H1 (cell line): Measurements from ENCODE around the gene KNDC1.

Source experiments
- ASH2L ChIP-seq: fragments of 200-600, 300-600 bp; sonication (generic); IDR thresholded peaks from one replicate; pipeline ENCODE4 v1.7.1; 2017; ENCODE audit warnings: low read length
- CHD1 ChIP-seq: IDR thresholded peaks from 2 replicates; pipeline ENCODE4 v1.6.1; 2012; ENCODE audit warnings: low read depth, low read length, improper control_type of control experiment
- CHD2 ChIP-seq: IDR thresholded peaks from 2 replicates; pipeline ENCODE4 v1.6.1; 2012; ENCODE audit warnings: low read length, improper control_type of control experiment
- EGR1 ChIP-seq: IDR thresholded peaks from 2 replicates; pipeline ENCODE4 v1.6.1; 2011; ENCODE audit warnings: low read depth, low read length, borderline replicate concordance
- EZH2 ChIP-seq: fragments of 200-600 bp; sonication (generic); IDR thresholded peaks from 2 replicates; pipeline ENCODE4 v1.7.1; 2012; ENCODE audit warnings: low read depth, mild to moderate bottlenecking, moderate library complexity, low read length, inconsistent platforms; ENCODE audit not compliant: severe bottlenecking
- JUN ChIP-seq: IDR thresholded peaks from 2 replicates; pipeline ENCODE4 v1.6.1; 2011; ENCODE audit warnings: low read depth, mild to moderate bottlenecking, improper control_type of control experiment, low read length
- POLR2A ChIP-seq, 2 experiments: IDR thresholded peaks; 1 replicate in 1 of 2; 2 replicates in 1 of 2; pipeline ENCODE4 v1.6.1; 2011; ENCODE audit warnings: low read depth in 2 of 2, low read length in 2 of 2, mild to moderate bottlenecking in 2 of 2; ENCODE audit errors: control extremely low read depth in 1 of 2
- RBBP5 ChIP-seq: IDR thresholded peaks from 2 replicates; pipeline ENCODE4 v1.7.1; 2012; ENCODE audit warnings: low read depth, mild to moderate bottlenecking, inconsistent platforms, low read length, moderate library complexity, borderline replicate concordance
- TF ChIP-seq, protein P1 (sequence below), 3 experiments: IDR thresholded peaks; 1 replicate in 2 of 3; 2 replicates in 1 of 3; pipeline versions ENCODE4 v1.5.1 to v1.6.1; 2011; ENCODE audit warnings: low read length in 3 of 3, mild to moderate bottlenecking in 3 of 3, inconsistent platforms in 2 of 3, low read depth in 1 of 3, moderate library complexity in 1 of 3; ENCODE audit not compliant: insufficient read depth in 1 of 3; ENCODE audit errors: control extremely low read depth in 1 of 3
- TF ChIP-seq, protein P2 (sequence below): IDR thresholded peaks from 2 replicates; pipeline ENCODE4 v1.6.1; 2012; ENCODE audit warnings: inconsistent platforms
- TF ChIP-seq, protein P3 (sequence below): IDR thresholded peaks from 2 replicates; pipeline ENCODE4 v1.6.1; 2011; ENCODE audit warnings: low read depth, mild to moderate bottlenecking, low read length; ENCODE audit not compliant: insufficient read depth

DNA sequence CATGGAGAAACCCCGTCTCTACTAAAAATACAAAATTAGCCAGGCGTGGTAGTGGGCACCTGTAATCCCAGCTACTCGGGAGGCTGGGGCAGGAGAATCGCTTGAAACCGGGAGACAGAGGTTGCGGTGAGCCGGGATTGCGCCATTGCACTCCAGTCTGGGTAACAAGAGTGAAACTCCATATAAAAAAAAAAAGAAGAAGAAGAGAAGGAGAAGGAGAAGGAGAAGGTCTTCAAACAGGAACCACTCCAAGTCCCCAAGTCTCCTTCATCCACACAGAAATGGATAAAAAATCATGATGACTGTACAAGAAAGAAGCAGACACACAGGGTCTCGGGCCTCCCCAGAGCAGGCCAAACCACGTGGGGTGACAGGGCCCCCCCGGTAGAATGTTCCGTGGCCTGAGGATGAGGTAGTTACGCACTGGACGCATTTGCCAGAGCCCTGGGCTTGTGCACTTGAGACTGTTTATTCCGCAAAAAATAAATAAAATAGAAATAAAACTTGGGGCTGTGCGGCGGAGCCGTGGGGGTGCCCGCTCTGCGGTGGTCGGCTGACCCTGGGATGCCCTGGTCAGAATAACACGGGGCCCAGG lies 93.4 kb downstream of the KNDC1 start:
- TF ChIP-seq, protein P1, sequence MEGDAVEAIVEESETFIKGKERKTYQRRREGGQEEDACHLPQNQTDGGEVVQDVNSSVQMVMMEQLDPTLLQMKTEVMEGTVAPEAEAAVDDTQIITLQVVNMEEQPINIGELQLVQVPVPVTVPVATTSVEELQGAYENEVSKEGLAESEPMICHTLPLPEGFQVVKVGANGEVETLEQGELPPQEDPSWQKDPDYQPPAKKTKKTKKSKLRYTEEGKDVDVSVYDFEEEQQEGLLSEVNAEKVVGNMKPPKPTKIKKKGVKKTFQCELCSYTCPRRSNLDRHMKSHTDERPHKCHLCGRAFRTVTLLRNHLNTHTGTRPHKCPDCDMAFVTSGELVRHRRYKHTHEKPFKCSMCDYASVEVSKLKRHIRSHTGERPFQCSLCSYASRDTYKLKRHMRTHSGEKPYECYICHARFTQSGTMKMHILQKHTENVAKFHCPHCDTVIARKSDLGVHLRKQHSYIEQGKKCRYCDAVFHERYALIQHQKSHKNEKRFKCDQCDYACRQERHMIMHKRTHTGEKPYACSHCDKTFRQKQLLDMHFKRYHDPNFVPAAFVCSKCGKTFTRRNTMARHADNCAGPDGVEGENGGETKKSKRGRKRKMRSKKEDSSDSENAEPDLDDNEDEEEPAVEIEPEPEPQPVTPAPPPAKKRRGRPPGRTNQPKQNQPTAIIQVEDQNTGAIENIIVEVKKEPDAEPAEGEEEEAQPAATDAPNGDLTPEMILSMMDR (IDR thresholded peaks at IDR 0.05; ENCODE audit: control extremely low read depth in 1 of 3, insufficient read depth in 1 of 3, low read depth in 1 of 3, low read length in 3 of 3), result no peak
- TF ChIP-seq, protein P2, sequence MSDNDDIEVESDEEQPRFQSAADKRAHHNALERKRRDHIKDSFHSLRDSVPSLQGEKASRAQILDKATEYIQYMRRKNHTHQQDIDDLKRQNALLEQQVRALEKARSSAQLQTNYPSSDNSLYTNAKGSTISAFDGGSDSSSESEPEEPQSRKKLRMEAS, result no peak
- TF ChIP-seq POLR2A (IDR thresholded peaks at IDR 0.05; ENCODE audit: control extremely low read depth in 1 of 2, low read depth in 2 of 2, low read length in 2 of 2) (no peak), RBBP5 (no peak), ASH2L (no peak), CHD1 (no peak), EGR1 (no peak), CHD2 (no peak), JUN (no peak), EZH2 (no peak)
- TF ChIP-seq, protein P3, sequence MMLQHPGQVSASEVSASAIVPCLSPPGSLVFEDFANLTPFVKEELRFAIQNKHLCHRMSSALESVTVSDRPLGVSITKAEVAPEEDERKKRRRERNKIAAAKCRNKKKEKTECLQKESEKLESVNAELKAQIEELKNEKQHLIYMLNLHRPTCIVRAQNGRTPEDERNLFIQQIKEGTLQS, result no peak
